ENCODE measurements around the gene CAPN8. TPM values are rescaled to one million over a fixed set of nuclear protein-coding genes. Genes with fewer than 3 reads are reported as not detected.
A peak's percentile ranks its signal among the peaks of the same experiment; 100 is the strongest.

CAPN8 gene
- 100 to 1,000 TPM in 1 of 2 donors, 10 to 100 TPM in 1; 52.6 to 102 TPM for total RNA-seq

DNA sequence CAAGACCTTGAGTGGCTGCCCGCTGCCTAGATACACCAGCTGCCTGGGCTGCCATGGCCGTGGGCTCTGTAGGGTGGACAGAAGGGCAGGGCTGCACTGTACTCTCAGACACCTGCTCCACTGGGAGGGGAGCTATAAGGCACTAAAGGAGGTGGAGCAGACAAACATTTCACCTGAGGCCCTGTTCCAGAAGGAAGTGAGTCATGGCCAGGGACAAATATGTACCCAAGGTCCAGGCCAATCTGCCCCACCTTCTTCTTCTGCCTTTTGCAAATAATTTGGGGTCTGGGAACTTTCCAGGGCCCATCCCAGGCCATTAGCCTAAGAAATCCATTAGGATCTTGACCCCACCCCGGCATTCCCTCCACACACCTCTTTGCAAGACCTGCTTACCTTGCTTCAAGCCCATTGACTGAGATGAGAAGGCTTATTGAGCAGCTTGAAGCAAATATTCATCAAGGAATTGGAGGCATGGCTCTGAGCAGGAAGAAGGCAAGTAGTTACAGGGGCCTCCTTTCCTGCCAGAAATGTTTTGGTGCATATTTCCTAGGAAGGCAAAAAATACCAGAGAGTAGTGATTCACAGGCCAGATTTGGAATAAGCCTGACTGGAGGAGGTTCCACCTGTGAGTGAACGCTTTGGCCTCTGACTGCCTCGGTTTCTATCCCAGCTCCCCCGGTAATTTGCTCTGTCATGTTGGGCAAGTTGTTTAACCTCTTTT is at the start of gene CAPN8:
CAPN8 (minus strand) TSS at position 110 of the 721 bp plus-strand sequence; CDS start at position 55, 55 bp downstream.
- Histone ChIP-seq H3K4me1 (no peaks in the 10 kb centered on the region), H3K27me3 (no peaks in the 10 kb centered on the region), H3K9ac (ENCODE audit: low read depth in 2 of 2, low read length in 2 of 2) (peak within 1 kb of the TSS in 1 of 2 donors; percentile 39), H3K27ac (peak within 1 kb of the TSS; percentile 59), H3K36me3 (no peaks in the 10 kb centered on the region), H3K4me3 (peak within 1 kb of the TSS; percentile 8), H3K9me3 (no peaks in the 10 kb centered on the region)
- TF ChIP-seq, protein P1, sequence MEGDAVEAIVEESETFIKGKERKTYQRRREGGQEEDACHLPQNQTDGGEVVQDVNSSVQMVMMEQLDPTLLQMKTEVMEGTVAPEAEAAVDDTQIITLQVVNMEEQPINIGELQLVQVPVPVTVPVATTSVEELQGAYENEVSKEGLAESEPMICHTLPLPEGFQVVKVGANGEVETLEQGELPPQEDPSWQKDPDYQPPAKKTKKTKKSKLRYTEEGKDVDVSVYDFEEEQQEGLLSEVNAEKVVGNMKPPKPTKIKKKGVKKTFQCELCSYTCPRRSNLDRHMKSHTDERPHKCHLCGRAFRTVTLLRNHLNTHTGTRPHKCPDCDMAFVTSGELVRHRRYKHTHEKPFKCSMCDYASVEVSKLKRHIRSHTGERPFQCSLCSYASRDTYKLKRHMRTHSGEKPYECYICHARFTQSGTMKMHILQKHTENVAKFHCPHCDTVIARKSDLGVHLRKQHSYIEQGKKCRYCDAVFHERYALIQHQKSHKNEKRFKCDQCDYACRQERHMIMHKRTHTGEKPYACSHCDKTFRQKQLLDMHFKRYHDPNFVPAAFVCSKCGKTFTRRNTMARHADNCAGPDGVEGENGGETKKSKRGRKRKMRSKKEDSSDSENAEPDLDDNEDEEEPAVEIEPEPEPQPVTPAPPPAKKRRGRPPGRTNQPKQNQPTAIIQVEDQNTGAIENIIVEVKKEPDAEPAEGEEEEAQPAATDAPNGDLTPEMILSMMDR (IDR thresholded peaks at IDR 0.05) = no peak
- DNase-seq = peak; percentile 83
- intact Hi-C loops (cut with DNase I) = no loop called here

DNA sequence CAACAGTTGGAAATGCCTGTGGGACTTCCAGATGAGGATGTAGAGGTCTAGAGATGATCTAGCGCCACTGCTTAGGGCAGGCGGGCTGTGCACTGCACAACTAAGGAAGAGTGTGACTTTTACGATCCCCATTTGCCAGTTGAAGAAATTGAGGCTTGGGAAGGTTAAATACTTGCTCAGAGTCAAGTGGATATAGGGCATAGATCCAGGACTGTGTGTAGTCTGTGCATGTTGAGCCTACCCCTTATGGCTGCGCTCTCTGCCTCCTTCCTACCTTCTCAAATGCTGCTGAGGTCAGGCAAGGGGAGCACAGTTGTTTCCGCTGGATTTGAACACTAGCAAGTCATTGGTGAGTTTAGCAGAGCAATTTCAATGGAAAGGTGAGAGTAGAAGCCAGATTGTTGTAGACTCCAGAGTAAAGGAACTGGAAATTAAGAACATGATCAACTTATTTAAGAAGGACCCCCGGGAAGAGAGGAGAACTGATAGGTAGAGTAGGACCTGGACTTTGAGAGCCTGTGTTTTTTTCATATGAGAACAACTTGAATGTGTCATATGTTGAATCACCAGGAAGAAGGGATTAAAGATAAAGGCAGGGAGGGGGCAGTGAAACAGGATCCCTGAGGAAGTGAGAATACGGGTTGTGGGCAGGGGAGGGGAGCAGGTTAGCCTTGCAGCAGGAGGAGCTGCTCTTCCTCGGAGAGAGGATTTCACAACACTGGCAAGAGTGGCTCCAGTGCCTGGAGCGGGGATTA is 49.5 kb upstream of the CAPN8 start:
- peak overlapping the region; percentile 70 for H3K4me3 ChIP-seq
- no peaks in the 10 kb centered on the region for H3K36me3 ChIP-seq
- no peaks in the 10 kb centered on the region for H3K9me3 ChIP-seq
- peak overlapping the region; percentile 51 for H3K27ac ChIP-seq
- H3K9ac ChIP-seq (ENCODE audit: low read depth in 2 of 2, low read length in 2 of 2) = peak overlapping the region in 1 of 2 donors; percentile 98
- peak; percentile 57 for DNase-seq
- intact Hi-C loops (cut with DNase I) = no loop called here
- peaks cover 37% of the 10 kb centered on the region for H3K4me1 ChIP-seq
- TF ChIP-seq, protein P1 (IDR thresholded peaks at IDR 0.05) = no peak
- no peaks in the 10 kb centered on the region for H3K27me3 ChIP-seq

DNA sequence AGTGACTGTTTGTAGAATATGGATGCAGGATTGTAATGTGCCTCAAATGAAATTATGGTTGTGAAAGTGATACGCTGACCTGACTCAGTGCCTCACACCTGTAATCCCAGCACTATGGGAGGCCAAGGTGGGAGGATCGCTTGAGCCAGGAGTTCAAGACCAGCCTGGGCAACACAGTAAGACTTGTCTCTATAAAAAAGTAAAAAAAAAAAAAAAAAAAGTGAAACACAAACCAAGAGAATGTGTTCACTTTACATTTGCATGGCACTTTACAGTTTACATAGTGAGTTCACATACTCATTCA is 48.9 kb upstream of the CAPN8 start:
- no peaks in the 10 kb centered on the region for H3K36me3 ChIP-seq
- intact Hi-C loops (cut with DNase I) = no loop called here
- TF ChIP-seq, protein P1 (IDR thresholded peaks at IDR 0.05) = no peak
- H3K27ac ChIP-seq = peak overlapping the region; percentile 92
- peak overlapping the region; percentile 70 for H3K4me3 ChIP-seq
- peak overlapping the region in 1 of 2 donors; percentile 98 for H3K9ac ChIP-seq (ENCODE audit: low read depth in 2 of 2, low read length in 2 of 2)
- H3K4me1 ChIP-seq = peaks cover 37% of the 10 kb centered on the region
- DNase-seq = no peak
- no peaks in the 10 kb centered on the region for H3K9me3 ChIP-seq
- H3K27me3 ChIP-seq = no peaks in the 10 kb centered on the region

DNA sequence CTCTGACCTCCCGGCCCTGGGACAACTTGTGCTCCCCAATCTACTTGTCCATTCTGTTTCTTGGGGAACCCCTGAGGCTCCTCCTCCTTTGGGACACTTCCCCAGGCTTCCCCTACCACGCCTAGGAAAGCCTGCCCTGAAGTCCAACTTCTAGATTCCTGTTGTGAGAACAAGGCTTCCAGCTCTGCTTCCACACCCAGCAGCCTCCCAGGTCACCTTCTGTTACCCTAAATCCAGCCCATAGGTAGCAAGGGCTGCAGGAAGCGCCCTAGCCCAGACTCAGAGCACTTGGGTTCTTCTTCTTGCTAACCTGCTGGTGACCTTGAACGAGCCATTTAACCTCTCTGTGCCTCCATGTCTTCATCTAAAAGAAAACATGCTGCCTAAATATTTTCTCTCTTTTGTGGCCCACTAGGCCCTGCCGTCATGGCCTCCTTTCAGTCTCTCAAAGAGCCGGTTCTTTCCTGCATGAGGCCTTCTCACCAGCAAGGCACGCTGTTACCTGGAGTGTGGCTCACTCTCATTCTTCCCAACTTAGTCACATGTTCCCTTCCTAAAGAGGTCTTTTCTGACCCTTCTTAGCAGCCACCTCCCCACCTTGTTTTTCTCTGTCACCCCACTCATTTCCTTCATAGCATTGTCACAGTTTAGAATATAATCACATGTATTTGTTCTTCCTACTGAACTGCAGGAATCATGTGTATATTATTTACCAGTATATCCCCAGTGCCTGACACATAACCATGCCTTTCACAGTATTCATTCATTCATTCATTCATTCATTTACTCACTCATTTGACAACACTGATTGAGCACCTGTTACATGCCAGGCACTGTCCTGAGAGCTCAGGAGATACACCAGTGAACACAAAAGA is 48.3 kb upstream of the CAPN8 start:
- intact Hi-C loops (cut with DNase I) = no loop called here
- H3K9ac ChIP-seq (ENCODE audit: low read depth in 2 of 2, low read length in 2 of 2) = peak overlapping the region; percentile 98 to 99
- no peaks in the 10 kb centered on the region for H3K36me3 ChIP-seq
- peak; percentile 70 for DNase-seq
- H3K4me1 ChIP-seq = peaks cover 33% of the 10 kb centered on the region
- H3K27me3 ChIP-seq = no peaks in the 10 kb centered on the region
- peak overlapping the region; percentile 70 for H3K4me3 ChIP-seq
- peak overlapping the region; percentile 92 for H3K27ac ChIP-seq
- no peaks in the 10 kb centered on the region for H3K9me3 ChIP-seq
- TF ChIP-seq, protein P1 (IDR thresholded peaks at IDR 0.05) = no peak

DNA sequence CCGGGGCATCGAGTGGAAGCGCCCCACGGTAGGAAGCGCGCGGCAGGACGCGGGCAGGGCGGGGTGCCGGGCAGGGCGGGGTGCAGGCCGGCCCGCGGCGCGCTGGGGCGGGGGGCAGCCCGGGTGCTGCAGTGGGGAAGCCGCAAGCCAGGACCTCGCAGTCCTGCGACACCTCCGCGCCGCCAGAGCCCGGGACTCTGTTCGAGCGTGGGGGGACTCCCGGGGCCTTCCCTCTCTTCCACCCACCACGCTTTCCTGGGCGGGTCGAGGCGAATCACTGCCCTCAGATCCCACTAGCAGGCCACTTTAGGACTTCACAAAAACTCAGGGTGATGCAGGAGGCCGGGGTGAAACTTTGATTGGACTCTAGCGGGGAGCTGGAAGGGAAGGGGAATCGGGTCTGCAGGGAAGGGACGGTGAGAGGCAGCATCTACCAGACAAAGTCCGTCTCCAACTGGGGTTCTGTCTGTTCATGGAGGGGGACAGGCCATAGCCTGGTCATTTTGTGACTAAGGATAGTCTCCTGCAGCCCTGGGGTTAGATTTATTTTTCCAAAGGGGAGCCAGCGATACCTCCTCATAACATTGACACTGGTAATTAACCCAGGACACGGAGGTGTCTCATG is 47.5 kb upstream of the CAPN8 start:
- H3K9ac ChIP-seq (ENCODE audit: low read depth in 2 of 2, low read length in 2 of 2) = peak overlapping the region; percentile 98 to 99
- peak overlapping the region; percentile 70 for H3K4me3 ChIP-seq
- intact Hi-C loops (cut with DNase I) = no loop called here
- DNase-seq = no peak
- peak overlapping the region; percentile 92 for H3K27ac ChIP-seq
- H3K36me3 ChIP-seq = no peaks in the 10 kb centered on the region
- H3K4me1 ChIP-seq = peaks cover 26% of the 10 kb centered on the region
- H3K27me3 ChIP-seq = no peaks in the 10 kb centered on the region
- TF ChIP-seq, protein P1 (IDR thresholded peaks at IDR 0.05) = no peak
- H3K9me3 ChIP-seq = no peaks in the 10 kb centered on the region
